Fibroblast of lung (primary cell): Measurements from ENCODE around the gene UGT2B28. TPM values are rescaled to one million over a fixed set of nuclear protein-coding genes. Genes with fewer than 3 reads are reported as not detected.
"Not testable (repeated sequence)": the region's sequence is repeated elsewhere in the genome, so short reads cannot be mapped to it uniquely, and the experiment has no call there.

Experiments
- DNase-seq, 2 donors: peaks; one replicate each; pipeline versions ENCODE4 v3.0.0 to v3.0.0-alpha.2; 2010; ENCODE audit warnings: low read depth in 2 of 2
- H2AFZ ChIP-seq: 2 replicates; pipeline ENCODE4 v1.5.1; 2012; ENCODE audit warnings: low read length, control low read depth, inconsistent platforms
- H3K27ac ChIP-seq: 2 replicates; pipeline ENCODE4 v1.5.1; 2011; ENCODE audit warnings: low read length, control low read depth; ENCODE audit not compliant: insufficient read depth
- H3K27me3 ChIP-seq: 2 replicates; pipeline ENCODE4 v1.5.1; 2011; ENCODE audit warnings: mild to moderate bottlenecking, low read length; ENCODE audit not compliant: control insufficient read depth, insufficient read depth
- H3K36me3 ChIP-seq: 2 replicates; pipeline ENCODE4 v1.5.1; 2011; ENCODE audit warnings: low read length; ENCODE audit not compliant: control insufficient read depth, insufficient read depth
- H3K4me1 ChIP-seq: 2 replicates; pipeline ENCODE4 v1.5.1; 2011; ENCODE audit warnings: low read length; ENCODE audit not compliant: control insufficient read depth, insufficient read depth; ENCODE audit errors: extremely low read depth
- H3K4me2 ChIP-seq: 2 replicates; pipeline ENCODE4 v1.5.1; 2011; ENCODE audit warnings: low read length, control low read depth; ENCODE audit not compliant: insufficient read depth; ENCODE audit errors: extremely low read depth
- H3K4me3 ChIP-seq, 4 experiments: fragments of 200-600 bp in 1 of 4; sonication (generic) in 1 of 4; replicated peaks in 1 of 4; 2 replicates each; pipeline ENCODE4 v1.5.1; 2011 to 2016; ENCODE audit warnings: low read length in 4 of 4, low read depth in 3 of 4, mild to moderate bottlenecking in 3 of 4, control low read depth in 2 of 4, inconsistent platforms in 1 of 4, mixed read lengths in 1 of 4; ENCODE audit not compliant: insufficient read depth in 1 of 4; ENCODE audit errors: control extremely low read depth in 1 of 4
- H3K79me2 ChIP-seq: 2 replicates; pipeline ENCODE4 v1.5.1; 2012; ENCODE audit warnings: mild to moderate bottlenecking, low read length, inconsistent platforms; ENCODE audit not compliant: control insufficient read depth, insufficient read depth
- H3K9ac ChIP-seq: 2 replicates; pipeline ENCODE4 v1.5.1; 2011; ENCODE audit warnings: mild to moderate bottlenecking, low read length, control low read depth; ENCODE audit not compliant: insufficient read depth
- H3K9me3 ChIP-seq: 2 replicates; pipeline ENCODE4 v1.5.1; 2012; ENCODE audit warnings: low read depth, low read length; ENCODE audit not compliant: control insufficient read depth, insufficient read depth
- H4K20me1 ChIP-seq: 2 replicates; pipeline ENCODE4 v1.5.1; 2011; ENCODE audit warnings: low read length; ENCODE audit not compliant: control insufficient read depth, insufficient read depth; ENCODE audit errors: extremely low read depth
- CTCF ChIP-seq, 2 donors: IDR thresholded peaks in 1 of 2; conservative IDR thresholded peaks in 1 of 2; 1 replicate in 1 of 2; 2 replicates in 1 of 2; pipeline ENCODE4 v1.5.1; 2011 to 2012; ENCODE audit warnings: low read length in 2 of 2, control low read depth in 1 of 2, inconsistent platforms in 1 of 2, low read depth in 1 of 2, mild to moderate bottlenecking in 1 of 2
- EZH2 ChIP-seq: IDR thresholded peaks from 2 replicates; pipeline ENCODE4 v1.5.1; 2012; ENCODE audit warnings: low read length, control low read depth, mild to moderate bottlenecking; ENCODE audit errors: missing control alignments
- polyA plus RNA-seq, 2 donors: library from polyadenylated mRNA; depleted of rRNA in 1 of 2; stranded (reverse) in 1 of 2; unstranded in 1 of 2; fragments of >200 nt; gene quantifications; 2 replicates each; pipeline ENCODE4 v1.2.1, GENCODE V29; 2011 to 2012; ENCODE audit warnings: missing spikeins in 1 of 2
- total RNA-seq: library from RNA; depleted of rRNA; stranded (reverse); fragments of >200 nt; gene quantifications from 2 replicates; pipeline ENCODE4 v1.2.1, GENCODE V29; 2014

Gene UGT2B28
- total and polyA plus RNA-seq, 2 donors (not counting 1 experiment from before 2014, with no cell fraction given) = not detected

GRCh38 chr4:69322055-69322454, 41.8 kb downstream of the UGT2B28 start:
- TF ChIP-seq EZH2 (no peak), CTCF (conservative IDR thresholded peaks at IDR 0.05 in 1 of 2, IDR thresholded peaks at IDR 0.05 in 1 of 2; ENCODE audit: low read depth in 1 of 2, low read length in 2 of 2) (no peak)
- Histone ChIP-seq H3K4me2 (no peak overlapping the region), H3K36me3 (no peaks in the 10 kb centered on the region), H3K4me3 (no peak overlapping the region), H4K20me1 (no peaks in the 10 kb centered on the region), H3K9ac (no peak overlapping the region), H3K79me2 (no peaks in the 10 kb centered on the region), H3K4me1 (no peaks in the 10 kb centered on the region), H3K9me3 (no peaks in the 10 kb centered on the region), H2AFZ (no peak overlapping the region), H3K27ac (no peak overlapping the region), H3K27me3 (no peaks in the 10 kb centered on the region)
- DNase-seq = peak; percentile 43 to 76

GRCh38 chr4:69323284-69323683, 43.0 kb downstream of the UGT2B28 start:
- H2AFZ ChIP-seq = no peak overlapping the region
- H3K9ac ChIP-seq = no peak overlapping the region
- H3K4me2 ChIP-seq = no peak overlapping the region
- H4K20me1 ChIP-seq = no peaks in the 10 kb centered on the region
- no peak for TF ChIP-seq EZH2
- TF ChIP-seq CTCF (conservative IDR thresholded peaks at IDR 0.05 in 1 of 2, IDR thresholded peaks at IDR 0.05 in 1 of 2; ENCODE audit: low read depth in 1 of 2, low read length in 2 of 2) = no peak
- H3K79me2 ChIP-seq = no peaks in the 10 kb centered on the region
- no peaks in the 10 kb centered on the region for H3K9me3 ChIP-seq
- H3K4me1 ChIP-seq = no peaks in the 10 kb centered on the region
- no peak overlapping the region for H3K27ac ChIP-seq
- H3K27me3 ChIP-seq = no peaks in the 10 kb centered on the region
- DNase-seq = no peak
- no peak overlapping the region for H3K4me3 ChIP-seq
- no peaks in the 10 kb centered on the region for H3K36me3 ChIP-seq

GRCh38 chr4:69330345-69331047, 50.2 kb downstream of the UGT2B28 start:
- H4K20me1 ChIP-seq = no peaks in the 10 kb centered on the region
- no peak overlapping the region for H3K9ac ChIP-seq
- H3K4me2 ChIP-seq = no peak overlapping the region
- H3K4me1 ChIP-seq = no peaks in the 10 kb centered on the region
- H3K36me3 ChIP-seq = no peaks in the 10 kb centered on the region
- no peaks in the 10 kb centered on the region for H3K79me2 ChIP-seq
- H3K4me3 ChIP-seq = no peak overlapping the region
- no peaks in the 10 kb centered on the region for H3K9me3 ChIP-seq
- no peaks in the 10 kb centered on the region for H3K27me3 ChIP-seq
- no peak for DNase-seq
- no peak overlapping the region for H3K27ac ChIP-seq
- no peak overlapping the region for H2AFZ ChIP-seq
- TF ChIP-seq EZH2 = no peak
- no peak for TF ChIP-seq CTCF (conservative IDR thresholded peaks at IDR 0.05 in 1 of 2, IDR thresholded peaks at IDR 0.05 in 1 of 2; ENCODE audit: low read depth in 1 of 2, low read length in 2 of 2)

- not testable (repeated sequence) for DNase-seq, H3K4me2 ChIP-seq, H4K20me1 ChIP-seq, H3K9me3 ChIP-seq, H3K79me2 ChIP-seq, H3K9ac ChIP-seq, H3K4me3 ChIP-seq, H2AFZ ChIP-seq, H3K27ac ChIP-seq, H3K4me1 ChIP-seq, H3K36me3 ChIP-seq, H3K27me3 ChIP-seq
Observed at GRCh38 chr4:69331304-69331703, 51.0 kb downstream of the UGT2B28 start.
